Neutrophil (primary cell): Measurements from ENCODE around the gene CUEDC2.
A peak's percentile ranks its signal among the peaks of the same experiment; 100 is the strongest.

ENCODE experiments used
- H3K27ac ChIP-seq: fragments of 200-600 bp; sonication (generic); 2 replicates; pipeline ENCODE4 v1.5.1; 2016; ENCODE audit warnings: mild to moderate bottlenecking, moderate library complexity
- H3K27me3 ChIP-seq: fragments of 200-600 bp; sonication (generic); 2 replicates; pipeline ENCODE4 v1.6.0; 2016; ENCODE audit warnings: mild to moderate bottlenecking
- H3K36me3 ChIP-seq: fragments of 200-600 bp; sonication (generic); 2 replicates; pipeline ENCODE4 v1.5.1; 2017
- H3K4me1 ChIP-seq, 2 experiments: fragments of 200-600 bp in 1 of 2; sonication (generic) in 1 of 2; 1 replicate in 1 of 2; 2 replicates in 1 of 2; pipeline versions ENCODE4 v1.5.1 to v1.6.1; 2013 to 2016; ENCODE audit warnings: low read depth in 1 of 2, low read length in 1 of 2, mild to moderate bottlenecking in 1 of 2, moderate library complexity in 1 of 2; ENCODE audit not compliant: control insufficient read depth in 1 of 2, insufficient read depth in 1 of 2
- H3K4me3 ChIP-seq, 2 experiments: fragments of 200-600 bp in 1 of 2; sonication (generic) in 1 of 2; 1 replicate in 1 of 2; 2 replicates in 1 of 2; pipeline ENCODE4 v1.5.1; 2013 to 2016; ENCODE audit warnings: low read depth in 1 of 2, low read length in 1 of 2, mild to moderate bottlenecking in 1 of 2, moderate library complexity in 1 of 2
- H3K9me3 ChIP-seq: fragments of 200-600 bp; sonication (generic); 2 replicates; pipeline ENCODE4 v1.5.1; 2016
- CTCF ChIP-seq: fragments of 200-600 bp; sonication (generic); IDR thresholded peaks from 2 replicates; pipeline ENCODE4 v1.5.1; 2016; ENCODE audit warnings: antibody characterized with exemption

Gene CUEDC2

DNA sequence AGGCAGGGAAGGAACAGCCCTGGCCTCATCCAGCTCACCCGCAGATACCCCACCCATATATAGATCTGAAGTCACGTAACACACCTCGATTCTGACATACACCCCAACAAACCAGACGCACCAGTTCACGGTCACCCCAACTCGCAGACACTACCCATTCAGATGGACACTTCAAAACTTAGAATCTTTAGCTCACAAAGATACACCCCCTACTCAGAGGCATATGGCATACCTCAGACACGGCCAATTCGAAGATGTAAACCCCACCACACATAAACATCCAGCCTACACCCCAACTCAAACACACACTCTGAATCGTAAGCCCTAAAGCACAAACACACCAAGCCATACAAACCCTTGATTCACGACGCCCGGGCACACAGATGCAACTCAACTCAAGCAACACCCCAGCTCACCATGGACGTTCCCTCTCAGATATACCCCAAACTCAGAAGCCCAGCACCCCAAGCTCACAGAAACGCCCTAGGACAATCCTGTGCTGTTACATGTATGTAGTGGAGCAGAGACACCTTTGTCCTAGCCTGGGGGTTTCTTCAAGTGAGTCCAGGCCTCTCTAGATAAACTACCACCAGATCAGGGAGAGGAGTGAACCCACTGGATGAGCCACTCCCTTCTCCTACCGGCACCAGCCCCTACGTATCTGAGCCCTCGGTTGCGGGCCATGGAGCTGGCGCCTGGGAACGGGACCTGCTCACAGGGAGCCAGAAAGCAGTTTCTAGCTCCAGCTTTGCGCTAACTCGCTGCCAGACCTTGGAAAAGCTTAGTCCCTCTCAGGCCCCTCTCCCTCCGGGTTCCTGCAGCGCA is 22.6 kb downstream of the CUEDC2 start:
- H3K27ac ChIP-seq, result no peak overlapping the region
- H3K4me3 ChIP-seq, result no peak overlapping the region
- H3K36me3 ChIP-seq, result no peaks in the 10 kb centered on the region
- no peaks in the 10 kb centered on the region for H3K9me3 ChIP-seq
- no peak for TF ChIP-seq CTCF
- peaks cover 95% of the 10 kb centered on the region for H3K27me3 ChIP-seq
- peaks cover 0 to 12% of the 10 kb centered on the region in 2 experiments for H3K4me1 ChIP-seq

DNA sequence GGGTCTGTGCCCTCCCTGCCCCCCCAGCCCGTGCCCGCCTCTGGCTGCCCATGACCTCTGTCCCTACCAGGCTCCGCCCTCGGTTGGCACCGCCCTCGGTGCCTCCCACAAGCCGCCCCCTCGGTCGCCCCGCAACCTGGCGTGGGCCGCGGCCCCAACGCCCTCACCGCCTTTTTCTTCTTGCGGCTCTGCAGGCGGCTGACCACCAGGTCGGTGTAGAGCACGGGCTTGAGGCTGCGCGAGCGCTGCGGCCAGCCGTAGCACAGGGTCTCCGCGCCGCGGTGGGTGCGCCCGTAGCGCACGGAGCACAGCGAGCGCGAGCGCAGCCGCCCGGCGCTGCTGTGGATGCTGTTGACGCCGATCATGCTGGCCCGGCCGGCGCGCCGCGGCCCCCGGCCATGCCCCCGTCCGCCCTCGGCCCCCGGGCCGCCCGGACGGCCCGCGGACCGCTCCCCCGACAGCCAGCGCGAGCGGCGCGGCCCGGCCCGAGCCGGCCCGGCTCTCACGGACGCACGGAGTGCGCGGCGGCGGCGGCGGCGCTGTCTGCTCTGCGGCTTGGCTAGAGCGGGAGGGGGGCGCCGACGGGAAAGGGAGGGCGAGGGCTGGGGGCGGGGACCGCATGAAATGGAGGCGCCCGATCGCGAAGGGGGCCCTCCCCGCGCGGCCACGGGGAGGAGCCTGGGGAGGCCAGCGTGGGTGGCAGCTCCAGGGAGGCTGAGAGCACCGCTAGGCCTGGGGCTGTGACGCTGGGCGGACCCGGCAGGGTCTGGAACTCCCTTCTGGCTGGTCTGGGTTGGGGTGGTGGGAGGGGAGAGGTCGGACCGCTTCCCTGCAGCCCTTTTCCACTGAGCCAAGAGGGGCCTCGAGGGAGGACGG is 23.4 kb downstream of the CUEDC2 start:
- H3K9me3 ChIP-seq, result no peaks in the 10 kb centered on the region
- H3K27ac ChIP-seq, result no peak overlapping the region
- TF ChIP-seq CTCF, result no peak
- H3K27me3 ChIP-seq, result peaks cover 87% of the 10 kb centered on the region
- peak overlapping the region in 1 of 2 experiments; percentile 30 for H3K4me3 ChIP-seq
- H3K36me3 ChIP-seq, result no peaks in the 10 kb centered on the region
- peaks cover 0 to 12% of the 10 kb centered on the region in 2 experiments for H3K4me1 ChIP-seq

DNA sequence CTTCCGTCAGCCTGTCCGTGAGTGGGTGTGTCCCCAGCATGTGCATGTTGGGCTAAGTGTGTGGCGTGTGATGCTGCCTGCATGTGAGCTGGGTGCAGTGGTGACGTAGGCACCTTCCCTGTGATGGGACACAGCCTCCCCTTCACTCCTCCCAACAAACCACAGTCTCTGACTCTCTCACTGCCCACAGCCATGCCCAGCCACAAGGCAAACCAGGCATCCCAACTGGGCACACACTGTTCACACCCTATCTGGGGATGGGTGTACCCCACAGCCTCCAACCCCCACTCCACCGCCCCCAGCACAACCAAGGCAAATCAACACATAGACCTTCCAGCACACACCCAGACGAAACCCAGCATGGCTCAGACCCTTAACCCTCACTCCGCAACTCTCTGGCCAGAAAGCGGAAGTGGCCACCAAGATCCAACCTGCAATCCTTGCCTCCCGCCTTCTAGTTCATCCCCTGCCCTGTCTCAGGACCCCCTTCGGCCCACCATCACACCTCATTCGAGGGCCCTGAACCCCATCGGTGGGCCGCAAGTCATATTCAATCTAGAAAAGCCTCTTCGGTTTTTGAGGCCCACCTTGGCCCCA is 24.1 kb downstream of the CUEDC2 start:
- no peak overlapping the region for H3K27ac ChIP-seq
- H3K36me3 ChIP-seq, result peaks cover 4% of the 10 kb centered on the region
- H3K27me3 ChIP-seq, result peaks cover 80% of the 10 kb centered on the region
- peaks cover 0 to 12% of the 10 kb centered on the region in 2 experiments for H3K4me1 ChIP-seq
- TF ChIP-seq CTCF, result no peak
- H3K9me3 ChIP-seq, result no peaks in the 10 kb centered on the region
- H3K4me3 ChIP-seq, result peak overlapping the region in 1 of 2 experiments; percentile 30

DNA sequence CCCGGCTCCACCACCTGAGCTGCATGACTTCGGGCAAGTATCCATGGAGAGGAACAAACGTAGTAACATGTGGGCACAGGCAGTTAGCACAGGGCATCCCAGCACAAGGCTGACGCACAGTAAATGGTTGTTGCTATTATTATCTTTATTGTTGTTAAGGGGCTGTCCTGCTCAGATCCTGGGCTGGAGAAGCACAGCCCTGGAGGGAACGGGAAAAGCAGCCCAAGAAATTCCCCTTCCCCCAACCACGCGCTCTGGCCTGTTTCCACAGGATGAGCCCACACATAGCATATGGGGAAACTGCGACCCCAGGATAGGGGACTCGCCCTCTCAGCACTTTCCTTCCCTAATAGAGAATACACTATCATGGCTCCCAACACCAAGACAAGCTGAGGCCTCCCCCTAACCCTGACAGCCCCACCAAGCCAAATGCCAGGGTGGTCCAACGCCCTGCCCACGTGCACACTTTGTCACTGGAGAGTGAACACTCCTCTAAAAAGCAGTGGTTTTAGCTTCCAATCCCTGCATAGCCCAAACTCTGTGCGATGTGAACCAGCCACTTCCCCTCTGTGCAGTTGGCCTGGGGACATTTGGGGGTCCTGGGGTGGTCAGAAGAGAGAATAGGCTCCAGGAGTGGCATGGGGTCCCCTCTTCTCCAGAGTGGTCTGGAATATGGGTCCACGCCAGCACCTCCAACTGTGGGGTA is 24.8 kb downstream of the CUEDC2 start:
- peaks cover 73% of the 10 kb centered on the region for H3K27me3 ChIP-seq

More for the DNA sequence above, 24.8 kb downstream of the CUEDC2 start:
- Histone ChIP-seq H3K4me1 (peaks cover 0 to 12% of the 10 kb centered on the region in 2 experiments), H3K9me3 (no peaks in the 10 kb centered on the region), H3K4me3 (no peak overlapping the region), H3K36me3 (peaks cover 11% of the 10 kb centered on the region), H3K27ac (no peak overlapping the region)
- no peak for TF ChIP-seq CTCF
